Esophagus squamous epithelium (tissue), 5 donors: ENCODE measurements around the gene TFEB. TPM values are rescaled to one million over a fixed set of nuclear protein-coding genes. Genes with fewer than 3 reads are reported as not detected.

ENCODE experiments used
- DNase-seq: peaks from one replicate; lab custom pipeline; 2025; lab: John Stamatoyannopoulos, UW
- H3K27ac ChIP-seq, 4 donors: fragments of 200-600 bp; sonication (generic); one replicate each; pipeline ENCODE4 v1.5.1; 2016 to 2019; ENCODE audit warnings: mild to moderate bottlenecking in 1 of 4
- H3K27me3 ChIP-seq, 4 donors: fragments of 200-600 bp; sonication (generic); 1 replicate in 3 of 4; 2 replicates in 1 of 4; pipeline versions ENCODE4 v1.5.1 to v1.6.0; 2017 to 2021; ENCODE audit warnings: antibody characterized with exemption in 1 of 4
- H3K36me3 ChIP-seq, 3 donors: fragments of 200-600 bp; sonication (generic); one replicate each; pipeline ENCODE4 v1.5.1; 2016 to 2019
- H3K4me1 ChIP-seq, 3 donors: fragments of 200-600 bp; sonication (generic); one replicate each; pipeline ENCODE4 v1.5.1; 2017 to 2019
- H3K4me3 ChIP-seq, 4 donors: fragments of 200-600 bp; sonication (generic); 1 replicate in 3 of 4; 2 replicates in 1 of 4; pipeline ENCODE4 v1.5.1; 2016 to 2019; ENCODE audit warnings: mild to moderate bottlenecking in 2 of 4, moderate library complexity in 1 of 4
- H3K9me3 ChIP-seq, 3 donors: fragments of 200-600 bp; sonication (generic); one replicate each; pipeline ENCODE4 v1.5.1; 2016 to 2019
- CTCF ChIP-seq, 6 experiments: fragments of 450-650 bp in 4 of 6; fragments of 200-600 bp in 2 of 6; sonication (generic) in 2 of 6; IDR thresholded peaks; one replicate each; pipeline ENCODE4 v1.5.1; 2016 to 2019; ENCODE audit warnings: antibody characterized with exemption in 6 of 6, mild to moderate bottlenecking in 4 of 6, moderate library complexity in 4 of 6
- POLR2A ChIP-seq, 4 donors: fragments of 450-650 bp; IDR thresholded peaks; one replicate each; pipeline ENCODE4 v1.6.1; 2017; ENCODE audit warnings: antibody characterized with exemption in 4 of 4, mild to moderate bottlenecking in 4 of 4, moderate library complexity in 3 of 4
- WGBS, 2 donors: methylation state at CpG; one replicate each; pipeline ENCODE4 v1.1.5; 2018; 5-methylcytosine and 5-hydroxymethylcytosine counted together
- intact Hi-C: fragments of 100-400 bp; cut with DNase I; formaldehyde crosslinking; loops from one replicate; pipeline ENCODE4 v1.15.0; 2022
- total RNA-seq, 4 donors: library from RNA; depleted of rRNA; stranded (reverse); fragments of >200 nt; gene quantifications; one replicate each; pipeline ENCODE4 v1.1.0, GENCODE V29; 2016
- donor health status: DM: yes; HTN: yes; CAD: no.

TFEB gene
- total RNA-seq, 4 donors from 2014 or later, result 7.0 to 17.5 (median 13.4) TPM

GRCh38 chr6:41721414-41721813 is 14.0 kb downstream of the TFEB start:
- WGBS, 2 donors, result 93 to 94% methylated on average over 3 of the region's 3 CpGs
- no peak overlapping the region for H3K4me3 ChIP-seq
- H3K36me3 ChIP-seq, result no peaks in the 10 kb centered on the region
- H3K4me1 ChIP-seq, result peaks cover 35 to 89% (median 44%) of the 10 kb centered on the region in 3 donors
- no peaks in the 10 kb centered on the region for H3K9me3 ChIP-seq
- no peaks in the 10 kb centered on the region for H3K27me3 ChIP-seq
- intact Hi-C loops, result no loop called here
- DNase-seq, result no peak
- no peak for TF ChIP-seq POLR2A (IDR thresholded peaks at IDR 0.05)
- no peak for TF ChIP-seq CTCF (IDR thresholded peaks at IDR 0.05)
- no peak overlapping the region for H3K27ac ChIP-seq

GRCh38 chr6:41720783-41721182 is 14.6 kb downstream of the TFEB start:
- no peaks in the 10 kb centered on the region for H3K36me3 ChIP-seq
- TF ChIP-seq POLR2A (IDR thresholded peaks at IDR 0.05) (no peak), CTCF (IDR thresholded peaks at IDR 0.05) (no peak)
- DNase-seq, result no peak
- no peaks in the 10 kb centered on the region for H3K9me3 ChIP-seq
- 77 to 95% methylated on average over 2 of the region's 2 CpGs for WGBS, 2 donors
- intact Hi-C loops, result no loop called here
- H3K27me3 ChIP-seq, result no peaks in the 10 kb centered on the region
- no peak overlapping the region for H3K4me3 ChIP-seq
- no peak overlapping the region for H3K27ac ChIP-seq
- H3K4me1 ChIP-seq, result peaks cover 35 to 95% (median 45%) of the 10 kb centered on the region in 3 donors

DNA sequence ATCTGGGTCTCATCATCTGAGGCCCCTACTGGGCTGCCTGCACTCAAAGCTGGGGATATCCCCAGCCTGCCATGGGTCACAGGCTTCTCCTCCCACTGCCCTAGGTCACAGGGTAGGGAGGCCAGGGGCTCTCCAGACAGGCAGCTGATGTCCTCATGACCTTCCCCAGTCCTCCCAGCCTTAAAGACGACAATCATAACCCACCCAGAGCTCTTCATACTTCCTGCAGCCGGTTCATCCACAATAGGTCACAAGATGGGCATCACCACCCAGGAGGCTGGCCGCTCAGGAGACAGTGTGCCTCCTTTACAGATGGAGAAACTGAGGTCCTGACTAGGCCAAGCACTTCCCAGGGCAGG is 15.2 kb downstream of the TFEB start:
- Histone ChIP-seq H3K27me3 (no peaks in the 10 kb centered on the region), H3K36me3 (no peaks in the 10 kb centered on the region), H3K9me3 (no peaks in the 10 kb centered on the region), H3K4me1 (peaks cover 35 to 97% (median 45%) of the 10 kb centered on the region in 3 donors), H3K4me3 (no peak overlapping the region), H3K27ac (no peak overlapping the region)
- 100% methylated on average over 2 of the region's 3 CpGs; no CpG with 5 or more reads in 1 of the 2 donors for WGBS, 2 donors
- no peak for TF ChIP-seq CTCF (IDR thresholded peaks at IDR 0.05)
- TF ChIP-seq POLR2A (IDR thresholded peaks at IDR 0.05), result no peak
- DNase-seq, result no peak
- intact Hi-C loops, result no loop called here

- H3K4me1 ChIP-seq, result peaks cover 33 to 97% (median 45%) of the 10 kb centered on the region in 3 donors
- intact Hi-C loops, result no loop called here
- TF ChIP-seq POLR2A (IDR thresholded peaks at IDR 0.05) (no peak), CTCF (IDR thresholded peaks at IDR 0.05) (no peak)
- no peaks in the 10 kb centered on the region for H3K36me3 ChIP-seq
- no peak overlapping the region for H3K4me3 ChIP-seq
- no peaks in the 10 kb centered on the region for H3K9me3 ChIP-seq
- no peak overlapping the region for H3K27ac ChIP-seq
- no peaks in the 10 kb centered on the region for H3K27me3 ChIP-seq
- WGBS, 2 donors, result 60 to 89% methylated on average over 7 of the region's 7 CpGs
- DNase-seq, result no peak
These were observed 15.8 kb downstream of the TFEB start for GRCh38 chr6:41719436-41720261.

GRCh38 chr6:41718828-41719227 is 16.6 kb downstream of the TFEB start:
- Histone ChIP-seq H3K27ac (peak overlapping the region in 1 of 4 donors; percentile 26), H3K27me3 (no peaks in the 10 kb centered on the region), H3K9me3 (no peaks in the 10 kb centered on the region), H3K36me3 (no peaks in the 10 kb centered on the region), H3K4me3 (no peak overlapping the region), H3K4me1 (peaks cover 26 to 97% (median 45%) of the 10 kb centered on the region in 3 donors)
- no peak for DNase-seq
- intact Hi-C loops, result no loop called here
- TF ChIP-seq CTCF (IDR thresholded peaks at IDR 0.05), result no peak
- no peak for TF ChIP-seq POLR2A (IDR thresholded peaks at IDR 0.05)
- WGBS, 2 donors, result 30 to 55% methylated on average over 5 of the region's 5 CpGs
